ENCODE measurements around the gene PIH1D1. TPM values are rescaled to one million over a fixed set of nuclear protein-coding genes. Genes with fewer than 3 reads are reported as not detected.

PIH1D1 gene
- total and polyA plus RNA-seq, 5 donors: 34.9 to 43.8 (median 37.2) TPM

GRCh38 chr19:49490287-49491029 lies 38.8 kb upstream of the PIH1D1 start:
- H3K9me3 ChIP-seq (ENCODE audit: control insufficient read depth, low read length): no peaks in the 10 kb centered on the region
- intact Hi-C loops (cut with DNase I): no loop called here
- ATAC-seq (no peak), DNase-seq (no peak)
- no peak overlapping the region for H3K27ac ChIP-seq (ENCODE audit: low read length)
- no peaks in the 10 kb centered on the region for H3K27me3 ChIP-seq (ENCODE audit: control insufficient read depth, insufficient read depth)
- 84% methylated on average over 27 of the region's 27 CpGs for WGBS
- no peak overlapping the region for H3K4me3 ChIP-seq (ENCODE audit: low read length)
- H3K4me1 ChIP-seq (ENCODE audit: control insufficient read depth, insufficient read depth, low read length): peaks cover 6% of the 10 kb centered on the region

DNA sequence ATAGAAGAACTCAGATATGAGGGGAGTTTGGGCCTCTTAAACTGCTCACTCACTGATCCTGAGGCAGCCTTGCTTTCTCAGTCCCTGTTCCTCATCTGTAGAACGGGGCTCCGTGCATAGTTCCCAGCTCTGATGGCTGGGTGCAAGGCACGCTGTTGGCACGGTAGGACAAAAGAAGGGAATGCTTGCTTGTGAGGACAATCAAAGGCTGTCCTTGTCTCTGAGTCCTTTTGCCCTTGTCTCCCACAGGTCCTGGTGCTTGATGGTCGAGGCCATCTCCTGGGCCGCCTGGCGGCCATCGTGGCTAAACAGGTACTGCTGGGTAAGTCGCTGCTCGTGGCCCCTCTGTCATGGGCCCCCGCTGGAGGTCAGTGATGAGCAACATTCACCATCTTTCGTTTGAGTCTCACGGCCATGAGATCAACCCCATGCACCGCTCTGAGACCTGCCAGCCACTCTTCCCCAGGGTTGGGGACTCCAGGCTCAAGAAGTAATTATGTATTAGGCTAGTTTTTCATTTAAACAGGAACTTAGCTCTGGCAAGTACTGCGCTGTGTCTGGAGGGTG lies 38.1 kb upstream of the PIH1D1 start:
- DNase-seq (no peak), ATAC-seq (no peak)
- H3K4me1 ChIP-seq (ENCODE audit: control insufficient read depth, insufficient read depth, low read length): peaks cover 6% of the 10 kb centered on the region
- no peaks in the 10 kb centered on the region for H3K27me3 ChIP-seq (ENCODE audit: control insufficient read depth, insufficient read depth)
- intact Hi-C loops (cut with DNase I): no loop called here
- H3K27ac ChIP-seq (ENCODE audit: low read length): peak overlapping the region; percentile 12
- H3K9me3 ChIP-seq (ENCODE audit: control insufficient read depth, low read length): no peaks in the 10 kb centered on the region
- peak overlapping the region; percentile 88 for H3K4me3 ChIP-seq (ENCODE audit: low read length)
- 62% methylated on average over 15 of the region's 15 CpGs for WGBS

- ATAC-seq: no peak
- H3K27ac ChIP-seq (ENCODE audit: low read length): peak overlapping the region; percentile 37
- H3K9me3 ChIP-seq (ENCODE audit: control insufficient read depth, low read length): no peaks in the 10 kb centered on the region
- peaks cover 6% of the 10 kb centered on the region for H3K4me1 ChIP-seq (ENCODE audit: control insufficient read depth, insufficient read depth, low read length)
- 24% methylated on average over 15 of the region's 15 CpGs for WGBS
- H3K27me3 ChIP-seq (ENCODE audit: control insufficient read depth, insufficient read depth): no peaks in the 10 kb centered on the region
- peak overlapping the region; percentile 88 for H3K4me3 ChIP-seq (ENCODE audit: low read length)
- DNase-seq: no peak
- intact Hi-C loops (cut with DNase I): no loop called here
Measured at GRCh38 chr19:49488863-49489537, 37.4 kb upstream of the PIH1D1 start.

GRCh38 chr19:49488046-49488862 lies 36.6 kb upstream of the PIH1D1 start:
- no peak for DNase-seq
- Histone ChIP-seq H3K27me3 (ENCODE audit: control insufficient read depth, insufficient read depth) (no peaks in the 10 kb centered on the region), H3K4me3 (ENCODE audit: low read length) (peak overlapping the region; percentile 88), H3K4me1 (ENCODE audit: control insufficient read depth, insufficient read depth, low read length) (peaks cover 6% of the 10 kb centered on the region), H3K27ac (ENCODE audit: low read length) (peak overlapping the region; percentile 82), H3K9me3 (ENCODE audit: control insufficient read depth, low read length) (no peaks in the 10 kb centered on the region)
- ATAC-seq: no peak
- WGBS: 2% methylated on average over 26 of the region's 26 CpGs
- intact Hi-C loops (cut with DNase I): no loop called here

GRCh38 chr19:49487277-49488045 lies 35.8 kb upstream of the PIH1D1 start, which contains the start of gene RPL13A:
Gene RPL13A, plus strand, starts transcription at chr19:49487608. Its CDS starts 22 bp downstream, at chr19:49487630.
- H3K27ac ChIP-seq (ENCODE audit: low read length): peak within 1 kb of the TSS; percentile 82
- no peaks in the 10 kb centered on the region for H3K27me3 ChIP-seq (ENCODE audit: control insufficient read depth, insufficient read depth)
- intact Hi-C loops (cut with DNase I): no loop called here
- ATAC-seq (peak; percentile 95 to 98), DNase-seq (peak; percentile 100)
- H3K9me3 ChIP-seq (ENCODE audit: control insufficient read depth, low read length): no peaks in the 10 kb centered on the region
- peak within 1 kb of the TSS; percentile 88 for H3K4me3 ChIP-seq (ENCODE audit: low read length)
- under 1% methylated on average over 57 of the region's 57 CpGs for WGBS
- peaks cover 6% of the 10 kb centered on the region for H3K4me1 ChIP-seq (ENCODE audit: control insufficient read depth, insufficient read depth, low read length)

GRCh38 chr19:49486710-49487276 lies 35.2 kb upstream of the PIH1D1 start:
- peaks cover 6% of the 10 kb centered on the region for H3K4me1 ChIP-seq (ENCODE audit: control insufficient read depth, insufficient read depth, low read length)
- ATAC-seq (no peak), DNase-seq (no peak)
- no peaks in the 10 kb centered on the region for H3K9me3 ChIP-seq (ENCODE audit: control insufficient read depth, low read length)
- peak overlapping the region; percentile 72 for H3K27ac ChIP-seq (ENCODE audit: low read length)
- WGBS: 65% methylated on average over 23 of the region's 23 CpGs
- H3K27me3 ChIP-seq (ENCODE audit: control insufficient read depth, insufficient read depth): no peaks in the 10 kb centered on the region
- intact Hi-C loops (cut with DNase I): no loop called here
- H3K4me3 ChIP-seq (ENCODE audit: low read length): no peak overlapping the region

DNA sequence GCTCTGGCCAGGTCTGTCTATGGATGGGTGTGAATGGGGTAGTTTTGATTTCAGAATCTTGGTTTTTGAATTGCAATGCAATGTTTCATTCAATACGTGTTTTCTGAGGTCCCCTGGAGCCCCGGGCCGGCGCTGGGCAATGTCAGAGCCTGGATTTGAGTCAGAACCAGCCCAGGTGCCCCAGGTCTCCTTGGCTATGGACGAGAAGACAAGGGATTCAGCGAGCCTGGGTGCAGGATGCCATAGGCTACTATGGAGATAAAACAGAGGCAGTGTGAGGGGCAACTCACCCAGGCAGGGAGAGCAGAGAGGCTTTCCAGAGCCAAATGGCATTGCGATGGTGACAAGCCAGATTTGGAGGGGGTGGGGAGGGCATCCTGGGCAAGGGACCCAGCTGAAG lies 34.6 kb upstream of the PIH1D1 start:
- Histone ChIP-seq H3K27me3 (ENCODE audit: control insufficient read depth, insufficient read depth) (no peaks in the 10 kb centered on the region), H3K4me1 (ENCODE audit: control insufficient read depth, insufficient read depth, low read length) (peaks cover 6% of the 10 kb centered on the region), H3K9me3 (ENCODE audit: control insufficient read depth, low read length) (no peaks in the 10 kb centered on the region), H3K27ac (ENCODE audit: low read length) (no peak overlapping the region), H3K4me3 (ENCODE audit: low read length) (no peak overlapping the region)
- 93% methylated on average over 7 of the region's 7 CpGs for WGBS
- no peak for ATAC-seq
- intact Hi-C loops (cut with DNase I): no loop called here
- DNase-seq: no peak

GRCh38 chr19:49481020-49481683 lies 29.5 kb upstream of the PIH1D1 start:
- Histone ChIP-seq H3K9me3 (ENCODE audit: control insufficient read depth, low read length) (no peaks in the 10 kb centered on the region), H3K4me3 (ENCODE audit: low read length) (no peak overlapping the region), H3K27ac (ENCODE audit: low read length) (no peak overlapping the region), H3K27me3 (ENCODE audit: control insufficient read depth, insufficient read depth) (no peaks in the 10 kb centered on the region), H3K4me1 (ENCODE audit: control insufficient read depth, insufficient read depth, low read length) (no peaks in the 10 kb centered on the region)
- DNase-seq (no peak), ATAC-seq (no peak)
- 84% methylated on average over 7 of the region's 7 CpGs for WGBS
- intact Hi-C loops (cut with DNase I): no loop called here

DNA sequence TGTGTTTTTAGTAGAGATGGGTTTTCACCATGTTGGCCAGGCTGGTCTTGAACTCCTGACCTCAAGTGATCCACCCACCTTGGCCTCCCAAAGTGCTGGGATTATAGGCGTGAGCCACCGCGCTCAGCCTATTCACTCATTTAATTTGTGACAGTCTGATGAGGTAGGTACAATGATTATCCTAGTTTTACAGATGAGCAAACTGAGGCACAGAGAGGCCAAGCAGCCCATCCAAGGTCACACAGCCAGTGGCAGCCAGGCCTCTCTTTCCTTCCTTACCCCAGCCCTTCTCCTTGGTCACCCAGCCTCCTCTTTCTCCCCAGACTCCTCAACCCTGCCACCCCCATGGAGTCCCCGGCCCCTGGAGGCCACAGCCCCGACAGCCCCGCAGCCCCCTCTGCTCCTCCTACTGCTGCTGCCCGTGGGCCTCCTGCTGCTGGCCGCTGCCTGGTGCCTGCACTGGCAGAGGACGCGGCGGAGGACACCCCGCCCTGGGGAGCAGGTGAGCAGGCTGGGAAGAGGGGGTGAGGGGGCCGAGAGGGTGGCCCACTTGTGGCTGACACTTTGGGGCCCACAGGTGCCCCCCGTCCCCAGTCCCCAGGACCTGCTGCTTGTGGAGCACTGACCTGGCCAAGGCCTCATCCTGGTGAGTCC lies 28.5 kb upstream of the PIH1D1 start:
- Histone ChIP-seq H3K4me3 (ENCODE audit: low read length) (no peak overlapping the region), H3K27me3 (ENCODE audit: control insufficient read depth, insufficient read depth) (no peaks in the 10 kb centered on the region), H3K9me3 (ENCODE audit: control insufficient read depth, low read length) (no peaks in the 10 kb centered on the region), H3K4me1 (ENCODE audit: control insufficient read depth, insufficient read depth, low read length) (no peaks in the 10 kb centered on the region), H3K27ac (ENCODE audit: low read length) (no peak overlapping the region)
- intact Hi-C loops (cut with DNase I): no loop called here
- DNase-seq: no peak
- WGBS: 95% methylated on average over 14 of the region's 14 CpGs
- ATAC-seq: no peak
